ENCODE data around the gene PRKG2.
A peak's percentile ranks its signal among the peaks of the same experiment; 100 is the strongest.

Gene PRKG2

GRCh38 chr4:81220271-81220670 lies 5.2 kb upstream of the PRKG2 start:
- TF ChIP-seq CTCF (IDR thresholded peaks at IDR 0.05; ENCODE audit: unreplicated experiment in 3 of 3) = no peak
- peaks cover 7% of the 10 kb centered on the region for H3K4me1 Mint-ChIP-seq

GRCh38 chr4:81218206-81218605 lies 3.2 kb upstream of the PRKG2 start:
- peaks cover 40% of the 10 kb centered on the region for H3K27me3 Mint-ChIP-seq (ENCODE audit: low read depth)
- no peak overlapping the region for H3K4me3 Mint-ChIP-seq

More at GRCh38 chr4:81220271-81220670, 5.2 kb upstream of the PRKG2 start:
- Mint-ChIP-seq H3K9me3 (peaks cover 8% of the 10 kb centered on the region), H3K27me3 (ENCODE audit: low read depth) (peaks cover 37% of the 10 kb centered on the region), H3K4me3 (no peak overlapping the region), H3K27ac (no peak overlapping the region), H3K36me3 (ENCODE audit: low read depth) (no peaks in the 10 kb centered on the region)

GRCh38 chr4:81217779-81218178 lies 2.8 kb upstream of the PRKG2 start:
- no peak for TF ChIP-seq CTCF (IDR thresholded peaks at IDR 0.05; ENCODE audit: unreplicated experiment in 3 of 3)
- Mint-ChIP-seq H3K9me3 (peaks cover 3% of the 10 kb centered on the region), H3K4me3 (no peak overlapping the region), H3K27me3 (ENCODE audit: low read depth) (peaks cover 40% of the 10 kb centered on the region), H3K27ac (no peak overlapping the region), H3K4me1 (peaks cover 7% of the 10 kb centered on the region), H3K36me3 (ENCODE audit: low read depth) (no peaks in the 10 kb centered on the region)

More at GRCh38 chr4:81218206-81218605, 3.2 kb upstream of the PRKG2 start:
- H3K27ac Mint-ChIP-seq = no peak overlapping the region
- peaks cover 3% of the 10 kb centered on the region for H3K9me3 Mint-ChIP-seq
- no peaks in the 10 kb centered on the region for H3K36me3 Mint-ChIP-seq (ENCODE audit: low read depth)
- H3K4me1 Mint-ChIP-seq = peaks cover 7% of the 10 kb centered on the region
- no peak for TF ChIP-seq CTCF (IDR thresholded peaks at IDR 0.05; ENCODE audit: unreplicated experiment in 3 of 3)

DNA sequence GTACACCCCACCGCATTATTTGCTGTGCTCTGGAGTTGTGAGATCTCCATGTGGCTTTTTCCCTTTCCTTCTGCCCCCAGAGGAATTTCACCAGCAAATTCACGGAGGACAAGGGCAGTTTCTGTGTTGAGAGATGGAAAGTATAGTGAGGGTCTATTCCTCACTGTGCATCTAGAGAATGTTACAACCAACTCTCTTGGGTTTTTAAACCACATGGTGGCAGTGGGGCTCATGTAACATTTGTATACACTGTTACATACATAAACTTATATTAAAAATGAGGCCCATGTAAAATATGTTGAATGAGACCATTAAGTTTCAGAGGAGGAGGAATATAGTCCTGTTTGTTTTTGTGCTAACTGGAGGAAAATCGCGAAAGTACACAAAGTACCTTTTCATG lies 909 bp upstream of the PRKG2 start:
- no peaks in the 10 kb centered on the region for H3K36me3 Mint-ChIP-seq (ENCODE audit: low read depth)
- H3K27me3 Mint-ChIP-seq (ENCODE audit: low read depth) = peaks cover 37% of the 10 kb centered on the region
- peaks cover 7% of the 10 kb centered on the region for H3K4me1 Mint-ChIP-seq
- peak in 1 of 3 experiments; percentile 12 for TF ChIP-seq CTCF (IDR thresholded peaks at IDR 0.05; ENCODE audit: unreplicated experiment in 3 of 3)
- peak overlapping the region in 2 of 3 experiments; percentile 58 to 64 for H3K27ac Mint-ChIP-seq
- H3K9me3 Mint-ChIP-seq = peaks cover 3% of the 10 kb centered on the region
- H3K4me3 Mint-ChIP-seq = peak overlapping the region; percentile 83 to 88 (median 85)

DNA sequence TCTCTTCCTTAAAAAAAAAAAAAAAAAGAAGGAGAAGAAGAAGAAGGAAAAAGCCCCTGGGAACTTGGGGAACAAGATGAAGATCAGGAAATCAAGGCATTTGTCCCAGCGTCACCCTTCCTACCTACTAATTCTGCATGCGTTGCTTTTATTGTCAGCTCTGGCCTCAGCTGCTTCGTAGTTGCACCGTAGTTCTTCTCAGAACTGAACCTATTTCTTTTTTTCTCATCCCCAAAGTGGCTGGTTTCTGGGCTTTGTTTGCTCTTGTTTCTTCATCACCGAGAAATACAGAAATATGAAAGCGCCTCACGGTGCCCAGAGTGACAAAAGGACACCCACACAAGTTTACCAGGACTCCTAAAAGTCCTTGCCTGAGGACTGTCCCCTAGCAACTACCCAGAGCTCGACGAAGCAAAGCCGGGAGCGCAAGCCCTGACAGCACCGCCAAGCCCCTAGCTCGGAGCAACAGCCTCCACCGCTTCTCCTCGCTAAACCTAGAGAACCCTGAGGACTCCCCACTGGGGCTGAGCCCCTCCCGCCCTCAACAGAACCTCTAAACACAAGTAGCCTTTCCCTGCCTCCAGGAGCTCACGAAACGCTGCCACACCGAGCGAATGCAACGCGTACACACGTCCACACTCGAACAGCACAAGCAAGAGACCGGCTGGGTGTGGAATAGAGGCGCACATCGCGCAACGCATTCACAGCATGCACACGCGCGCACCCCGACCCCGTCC lies 710 bp downstream of the PRKG2 start:
- Mint-ChIP-seq H3K4me1 (peaks cover 7% of the 10 kb centered on the region), H3K9me3 (peaks cover 5% of the 10 kb centered on the region), H3K27me3 (ENCODE audit: low read depth) (peaks cover 35% of the 10 kb centered on the region), H3K27ac (peak overlapping the region in 1 of 3 experiments; percentile 11), H3K36me3 (ENCODE audit: low read depth) (no peaks in the 10 kb centered on the region), H3K4me3 (no peak overlapping the region)
- TF ChIP-seq CTCF (IDR thresholded peaks at IDR 0.05; ENCODE audit: unreplicated experiment in 3 of 3) = no peak

GRCh38 chr4:81213671-81214070 lies 1.4 kb downstream of the PRKG2 start:
- no peak for TF ChIP-seq CTCF (IDR thresholded peaks at IDR 0.05; ENCODE audit: unreplicated experiment in 3 of 3)
- no peak overlapping the region for H3K4me3 Mint-ChIP-seq
- H3K27ac Mint-ChIP-seq = no peak overlapping the region
- H3K36me3 Mint-ChIP-seq (ENCODE audit: low read depth) = no peaks in the 10 kb centered on the region
- H3K9me3 Mint-ChIP-seq = peaks cover 4% of the 10 kb centered on the region
- H3K27me3 Mint-ChIP-seq (ENCODE audit: low read depth) = peaks cover 35% of the 10 kb centered on the region
- peaks cover 7% of the 10 kb centered on the region for H3K4me1 Mint-ChIP-seq
